ENCODE measurements around the gene PHLPP1.

DNA sequence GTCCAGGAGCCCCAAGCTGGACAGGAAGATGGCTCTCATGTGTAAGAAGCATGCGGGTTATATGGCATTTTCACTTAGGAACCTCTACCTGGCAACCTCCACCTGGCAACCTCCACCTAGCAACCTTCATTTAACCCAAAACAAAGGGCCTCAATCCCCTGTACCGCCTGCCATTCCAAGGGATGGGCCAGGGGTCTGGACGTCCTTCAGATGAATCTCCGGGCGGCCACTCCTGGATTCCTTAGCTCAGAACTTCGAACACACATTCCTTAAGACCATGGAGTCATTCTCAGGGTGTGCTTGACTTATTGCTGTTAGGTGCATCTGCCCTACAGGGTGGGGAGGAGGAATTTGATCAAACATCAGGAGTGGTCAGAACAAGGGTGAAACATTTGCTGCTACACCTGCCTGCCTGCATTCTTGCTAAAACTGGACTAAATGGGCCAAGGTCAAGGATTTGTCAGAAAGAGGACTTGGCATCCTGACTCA lies 277.6 kb downstream of the PHLPP1 start:
- TF ChIP-seq CHD1 (IDR thresholded peaks at IDR 0.05; ENCODE audit: low read depth, low read length) (no peak), CEBPB (IDR thresholded peaks at IDR 0.05; ENCODE audit: low read depth, low read length) (no peak), FOS (IDR thresholded peaks at IDR 0.05; ENCODE audit: low read depth, low read length) (no peak), POLR2A (IDR thresholded peaks at IDR 0.05; ENCODE audit: low read depth, low read length) (no peak)
- TF ChIP-seq, protein P1, sequence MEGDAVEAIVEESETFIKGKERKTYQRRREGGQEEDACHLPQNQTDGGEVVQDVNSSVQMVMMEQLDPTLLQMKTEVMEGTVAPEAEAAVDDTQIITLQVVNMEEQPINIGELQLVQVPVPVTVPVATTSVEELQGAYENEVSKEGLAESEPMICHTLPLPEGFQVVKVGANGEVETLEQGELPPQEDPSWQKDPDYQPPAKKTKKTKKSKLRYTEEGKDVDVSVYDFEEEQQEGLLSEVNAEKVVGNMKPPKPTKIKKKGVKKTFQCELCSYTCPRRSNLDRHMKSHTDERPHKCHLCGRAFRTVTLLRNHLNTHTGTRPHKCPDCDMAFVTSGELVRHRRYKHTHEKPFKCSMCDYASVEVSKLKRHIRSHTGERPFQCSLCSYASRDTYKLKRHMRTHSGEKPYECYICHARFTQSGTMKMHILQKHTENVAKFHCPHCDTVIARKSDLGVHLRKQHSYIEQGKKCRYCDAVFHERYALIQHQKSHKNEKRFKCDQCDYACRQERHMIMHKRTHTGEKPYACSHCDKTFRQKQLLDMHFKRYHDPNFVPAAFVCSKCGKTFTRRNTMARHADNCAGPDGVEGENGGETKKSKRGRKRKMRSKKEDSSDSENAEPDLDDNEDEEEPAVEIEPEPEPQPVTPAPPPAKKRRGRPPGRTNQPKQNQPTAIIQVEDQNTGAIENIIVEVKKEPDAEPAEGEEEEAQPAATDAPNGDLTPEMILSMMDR (conservative IDR thresholded peaks at IDR 0.05; ENCODE audit: low read depth, low read length), result no peak
- TF ChIP-seq, protein P2, sequence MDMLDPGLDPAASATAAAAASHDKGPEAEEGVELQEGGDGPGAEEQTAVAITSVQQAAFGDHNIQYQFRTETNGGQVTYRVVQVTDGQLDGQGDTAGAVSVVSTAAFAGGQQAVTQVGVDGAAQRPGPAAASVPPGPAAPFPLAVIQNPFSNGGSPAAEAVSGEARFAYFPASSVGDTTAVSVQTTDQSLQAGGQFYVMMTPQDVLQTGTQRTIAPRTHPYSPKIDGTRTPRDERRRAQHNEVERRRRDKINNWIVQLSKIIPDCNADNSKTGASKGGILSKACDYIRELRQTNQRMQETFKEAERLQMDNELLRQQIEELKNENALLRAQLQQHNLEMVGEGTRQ (IDR thresholded peaks at IDR 0.05; ENCODE audit: low read depth, low read length), result no peak

Data from IMR-90 (cell line).